Hepatocyte (in vitro differentiated cells): ENCODE data around the gene GID4. TPM values are rescaled to one million over a fixed set of nuclear protein-coding genes. Genes with fewer than 3 reads are reported as not detected.
"Not testable (repeated sequence)": the region's sequence is repeated elsewhere in the genome, so short reads cannot be mapped to it uniquely, and the experiment has no call there.

Experiments
- DNase-seq: peaks from one replicate; pipeline ENCODE4 v3.0.0-alpha.2; 2016; ENCODE audit warnings: low spot score
- H2AFZ ChIP-seq: fragments of 200-600 bp; sonication (generic); 2 replicates; pipeline ENCODE4 v1.6.0; 2016; ENCODE audit warnings: antibody characterized with exemption, mild to moderate bottlenecking
- H3K27ac ChIP-seq: fragments of 200-600 bp; sonication (generic); 2 replicates; pipeline ENCODE4 v1.5.1; 2016; ENCODE audit warnings: mild to moderate bottlenecking
- H3K27me3 ChIP-seq: fragments of 200-600 bp; sonication (generic); 2 replicates; pipeline ENCODE4 v1.6.1; 2016
- H3K36me3 ChIP-seq: fragments of 200-600 bp; sonication (generic); replicated peaks from 2 replicates; pipeline ENCODE4 v1.5.1; 2016; ENCODE audit warnings: low read depth; ENCODE audit not compliant: insufficient read depth
- H3K4me1 ChIP-seq: fragments of 200-600 bp; sonication (generic); 2 replicates; pipeline ENCODE4 v1.5.1; 2016; ENCODE audit warnings: mild to moderate bottlenecking, moderate library complexity; ENCODE audit not compliant: insufficient read depth
- H3K4me2 ChIP-seq: fragments of 200-600 bp; sonication (generic); 2 replicates; pipeline ENCODE4 v1.6.0; 2016
- H3K4me3 ChIP-seq: fragments of 200-600 bp; sonication (generic); 2 replicates; pipeline ENCODE4 v1.5.1; 2016; ENCODE audit warnings: mild to moderate bottlenecking
- H3K79me2 ChIP-seq: fragments of 200-600 bp; sonication (generic); 2 replicates; pipeline ENCODE4 v1.6.0; 2017; ENCODE audit warnings: mild to moderate bottlenecking
- H3K9me2 ChIP-seq: fragments of 200-600 bp; sonication (generic); replicated peaks from 2 replicates; pipeline ENCODE4 v1.6.0; 2017; ENCODE audit warnings: mild to moderate bottlenecking; ENCODE audit not compliant: insufficient read depth
- H3K9me3 ChIP-seq: fragments of 200-600 bp; sonication (generic); 2 replicates; pipeline ENCODE4 v1.5.1; 2016; ENCODE audit warnings: low read depth, mild to moderate bottlenecking
- H4K20me1 ChIP-seq: fragments of 200-600 bp; sonication (generic); 2 replicates; pipeline ENCODE4 v1.6.0; 2016; ENCODE audit warnings: mild to moderate bottlenecking; ENCODE audit not compliant: insufficient read depth, poor library complexity, severe bottlenecking
- EZH2 ChIP-seq: fragments of 200-600 bp; sonication (generic); IDR thresholded peaks from 2 replicates; pipeline ENCODE4 v1.6.1; 2016; ENCODE audit warnings: antibody characterized with exemption, mild to moderate bottlenecking, borderline replicate concordance
- EZH2phosphoT487 ChIP-seq: fragments of 200-600 bp; sonication (generic); IDR thresholded peaks from one replicate; pipeline ENCODE4 v1.6.1; 2018; ENCODE audit warnings: antibody characterized with exemption, mild to moderate bottlenecking, low read depth, moderate library complexity; ENCODE audit not compliant: unreplicated experiment, severe bottlenecking
- WGBS: methylation state at CpG from one replicate; pipeline ENCODE4 v1.1.6; 2016; ENCODE audit warnings: low lambda C conversion rate; ENCODE audit errors: missing lambda C conversion rate; 5-methylcytosine and 5-hydroxymethylcytosine counted together
- polyA plus RNA-seq: library from polyadenylated mRNA; unstranded; fragments of >200 nt; fragmentation: Nextera tagmentation; extraction: Ambion mirVana; gene quantifications from 2 replicates; pipeline ENCODE4 v1.2.1, GENCODE V29; 2016
- total RNA-seq: library from RNA; depleted of rRNA; stranded (reverse); fragments of >200 nt; gene quantifications from 2 replicates; pipeline ENCODE4 v1.2.3, GENCODE V29; 2014
- TF ChIP-seq, protein P1 (sequence below): fragments of 200-600 bp; sonication (generic); IDR thresholded peaks from 2 replicates; pipeline ENCODE4 v1.5.1; 2016; ENCODE audit warnings: antibody characterized with exemption, mild to moderate bottlenecking; ENCODE audit not compliant: poor library complexity

GID4 gene
- total and polyA plus RNA-seq, 2 experiments from 2014 or later = 6.7 to 8.2 TPM

DNA sequence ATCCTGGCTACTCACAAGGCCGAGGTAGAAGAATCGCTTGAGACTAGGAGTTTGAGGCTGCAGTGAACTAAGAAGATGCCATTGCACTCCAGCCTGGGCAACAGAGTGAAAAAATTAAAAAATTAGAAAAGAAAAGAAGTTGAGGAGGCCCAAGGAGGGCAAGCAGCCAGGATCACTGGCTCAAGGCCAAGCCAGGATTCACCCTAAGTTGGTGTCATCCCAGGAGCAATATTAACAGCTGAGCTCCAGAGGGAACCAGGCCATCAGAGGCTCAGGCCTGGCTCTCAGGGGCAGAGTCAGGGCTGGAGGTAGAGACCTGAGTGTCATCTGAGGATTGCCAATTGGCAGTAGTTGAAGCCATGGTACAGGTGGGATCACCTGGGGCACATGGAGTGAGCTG is 45.8 kb upstream of the GID4 start:
- Histone ChIP-seq H3K9me2 (no peaks in the 10 kb centered on the region), H3K27me3 (no peaks in the 10 kb centered on the region), H3K79me2 (no peaks in the 10 kb centered on the region), H3K9me3 (no peaks in the 10 kb centered on the region), H3K4me1 (no peaks in the 10 kb centered on the region), H3K4me3 (no peak overlapping the region), H3K36me3 (no peaks in the 10 kb centered on the region), H3K27ac (no peak overlapping the region), H2AFZ (no peak overlapping the region), H3K4me2 (no peak overlapping the region), H4K20me1 (no peaks in the 10 kb centered on the region)
- TF ChIP-seq EZH2 (no peak), EZH2phosphoT487 (no peak)
- TF ChIP-seq, protein P1, sequence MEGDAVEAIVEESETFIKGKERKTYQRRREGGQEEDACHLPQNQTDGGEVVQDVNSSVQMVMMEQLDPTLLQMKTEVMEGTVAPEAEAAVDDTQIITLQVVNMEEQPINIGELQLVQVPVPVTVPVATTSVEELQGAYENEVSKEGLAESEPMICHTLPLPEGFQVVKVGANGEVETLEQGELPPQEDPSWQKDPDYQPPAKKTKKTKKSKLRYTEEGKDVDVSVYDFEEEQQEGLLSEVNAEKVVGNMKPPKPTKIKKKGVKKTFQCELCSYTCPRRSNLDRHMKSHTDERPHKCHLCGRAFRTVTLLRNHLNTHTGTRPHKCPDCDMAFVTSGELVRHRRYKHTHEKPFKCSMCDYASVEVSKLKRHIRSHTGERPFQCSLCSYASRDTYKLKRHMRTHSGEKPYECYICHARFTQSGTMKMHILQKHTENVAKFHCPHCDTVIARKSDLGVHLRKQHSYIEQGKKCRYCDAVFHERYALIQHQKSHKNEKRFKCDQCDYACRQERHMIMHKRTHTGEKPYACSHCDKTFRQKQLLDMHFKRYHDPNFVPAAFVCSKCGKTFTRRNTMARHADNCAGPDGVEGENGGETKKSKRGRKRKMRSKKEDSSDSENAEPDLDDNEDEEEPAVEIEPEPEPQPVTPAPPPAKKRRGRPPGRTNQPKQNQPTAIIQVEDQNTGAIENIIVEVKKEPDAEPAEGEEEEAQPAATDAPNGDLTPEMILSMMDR = no peak
- DNase-seq = no peak
- 96% methylated on average over 2 of the region's 2 CpGs for WGBS

GRCh38 chr17:17993852-17994251 is 45.4 kb upstream of the GID4 start:
- TF ChIP-seq EZH2 (no peak), EZH2phosphoT487 (no peak)
- TF ChIP-seq, protein P1 = no peak
- Histone ChIP-seq H3K9me3 (no peaks in the 10 kb centered on the region), H3K9me2 (no peaks in the 10 kb centered on the region), H3K27ac (no peak overlapping the region), H3K4me3 (no peak overlapping the region), H3K4me1 (no peaks in the 10 kb centered on the region), H3K27me3 (no peaks in the 10 kb centered on the region), H2AFZ (no peak overlapping the region), H4K20me1 (no peaks in the 10 kb centered on the region), H3K36me3 (no peaks in the 10 kb centered on the region), H3K4me2 (no peak overlapping the region), H3K79me2 (no peaks in the 10 kb centered on the region)
- WGBS = 98% methylated on average over 12 of the region's 12 CpGs
- no peak for DNase-seq

DNA sequence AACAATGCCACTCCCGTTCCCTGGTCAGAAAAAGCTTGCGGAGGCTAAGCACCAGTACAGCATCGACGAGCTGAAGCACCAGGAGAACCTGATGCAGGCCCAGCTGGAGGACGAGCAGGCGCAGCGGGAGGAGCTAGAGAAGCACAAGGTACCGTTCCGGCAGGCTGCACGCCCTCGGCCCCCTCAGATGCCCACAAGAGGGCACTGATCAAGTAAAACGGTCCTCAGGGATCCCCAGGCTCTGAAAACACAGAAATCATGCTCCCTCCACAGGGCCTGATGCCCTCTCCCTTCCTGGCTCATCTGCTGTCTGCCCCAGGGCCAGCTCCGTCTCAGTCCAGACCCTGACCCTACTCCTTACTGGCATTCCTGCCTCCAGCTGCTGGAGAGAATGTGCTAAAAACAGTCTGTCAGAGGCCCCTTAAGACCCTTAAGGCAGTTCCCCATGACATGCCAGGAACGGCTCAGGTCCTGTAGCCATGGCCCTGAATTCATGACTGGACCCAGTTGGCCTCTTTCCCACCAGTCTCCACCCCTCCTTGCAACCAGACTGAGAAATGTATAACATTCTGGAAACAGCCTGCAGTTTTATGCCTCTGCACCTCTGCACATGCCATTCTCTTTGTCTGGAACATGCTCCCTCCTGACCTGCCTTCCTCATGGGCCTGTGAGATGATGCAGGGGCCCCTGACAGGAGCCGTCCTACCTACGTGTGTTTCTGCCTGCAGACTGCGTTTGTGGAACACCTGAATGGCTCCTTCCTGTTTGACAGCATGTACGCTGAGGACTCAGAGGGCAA is 44.7 kb upstream of the GID4 start:
- Histone ChIP-seq H3K9me2 (no peaks in the 10 kb centered on the region), H4K20me1 (no peaks in the 10 kb centered on the region), H3K36me3 (no peaks in the 10 kb centered on the region), H3K79me2 (no peaks in the 10 kb centered on the region), H3K9me3 (no peaks in the 10 kb centered on the region), H3K4me2 (no peak overlapping the region), H3K4me3 (no peak overlapping the region), H3K27ac (peak overlapping the region; percentile 67), H3K27me3 (no peaks in the 10 kb centered on the region), H2AFZ (no peak overlapping the region), H3K4me1 (no peaks in the 10 kb centered on the region)
- 53% methylated on average over 18 of the region's 18 CpGs for WGBS
- peak; percentile 46 for DNase-seq
- TF ChIP-seq EZH2 = no peak
- TF ChIP-seq, protein P1 = peak; percentile 29

GRCh38 chr17:17995887-17996286 is 43.3 kb upstream of the GID4 start:
- not testable (repeated sequence) for H3K4me1 ChIP-seq, H3K4me2 ChIP-seq, H3K79me2 ChIP-seq, H3K9me2 ChIP-seq, H3K27me3 ChIP-seq, H3K36me3 ChIP-seq, H3K27ac ChIP-seq, H4K20me1 ChIP-seq, H3K9me3 ChIP-seq, DNase-seq, H3K4me3 ChIP-seq, H2AFZ ChIP-seq
- 97% methylated on average over 8 of the region's 8 CpGs for WGBS
